Measurements from ENCODE around the gene ZNF112. TPM values are rescaled to one million over a fixed set of nuclear protein-coding genes. Genes with fewer than 3 reads are reported as not detected.

The ZNF112 gene
- total RNA-seq, 1 donor from 2014 or later, result 3.6 TPM

DNA sequence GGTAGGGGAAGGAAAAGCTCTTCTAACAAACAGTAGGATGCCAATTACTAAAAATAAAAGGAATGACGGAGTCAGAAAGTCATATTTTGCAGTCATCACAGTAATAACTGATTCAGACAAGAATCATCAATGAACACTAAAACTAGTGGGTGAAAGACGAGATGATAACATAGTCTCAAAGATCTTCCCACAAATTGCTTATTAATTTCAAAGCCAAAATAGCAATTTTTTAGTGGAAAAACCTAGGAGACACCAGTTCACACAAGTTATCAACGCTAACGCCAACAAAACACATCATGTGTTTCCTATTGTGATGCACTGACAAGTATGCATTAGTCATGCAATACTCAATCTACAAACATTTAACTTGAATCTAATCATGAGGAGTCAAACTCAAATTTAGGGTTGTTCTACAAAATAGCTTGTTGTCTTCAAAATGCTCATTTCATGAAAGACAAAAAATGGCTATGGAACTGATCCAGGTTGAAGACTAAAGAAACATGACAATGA, 78.2 kb downstream of the ZNF112 start:
- no peak for DNase-seq (ENCODE audit: low read depth)
- no peak overlapping the region for H3K4me3 ChIP-seq (ENCODE audit: low read depth, low read length)
- H3K27me3 ChIP-seq (ENCODE audit: control insufficient read depth, insufficient read depth, low read length), result no peaks in the 10 kb centered on the region
- no peaks in the 10 kb centered on the region for H3K36me3 ChIP-seq (ENCODE audit: control insufficient read depth, insufficient read depth, low read length)
- TF ChIP-seq, protein P1, sequence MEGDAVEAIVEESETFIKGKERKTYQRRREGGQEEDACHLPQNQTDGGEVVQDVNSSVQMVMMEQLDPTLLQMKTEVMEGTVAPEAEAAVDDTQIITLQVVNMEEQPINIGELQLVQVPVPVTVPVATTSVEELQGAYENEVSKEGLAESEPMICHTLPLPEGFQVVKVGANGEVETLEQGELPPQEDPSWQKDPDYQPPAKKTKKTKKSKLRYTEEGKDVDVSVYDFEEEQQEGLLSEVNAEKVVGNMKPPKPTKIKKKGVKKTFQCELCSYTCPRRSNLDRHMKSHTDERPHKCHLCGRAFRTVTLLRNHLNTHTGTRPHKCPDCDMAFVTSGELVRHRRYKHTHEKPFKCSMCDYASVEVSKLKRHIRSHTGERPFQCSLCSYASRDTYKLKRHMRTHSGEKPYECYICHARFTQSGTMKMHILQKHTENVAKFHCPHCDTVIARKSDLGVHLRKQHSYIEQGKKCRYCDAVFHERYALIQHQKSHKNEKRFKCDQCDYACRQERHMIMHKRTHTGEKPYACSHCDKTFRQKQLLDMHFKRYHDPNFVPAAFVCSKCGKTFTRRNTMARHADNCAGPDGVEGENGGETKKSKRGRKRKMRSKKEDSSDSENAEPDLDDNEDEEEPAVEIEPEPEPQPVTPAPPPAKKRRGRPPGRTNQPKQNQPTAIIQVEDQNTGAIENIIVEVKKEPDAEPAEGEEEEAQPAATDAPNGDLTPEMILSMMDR (IDR thresholded peaks at IDR 0.05; ENCODE audit: insufficient read depth, low read length, poor library complexity, severe bottlenecking), result no peak

DNA sequence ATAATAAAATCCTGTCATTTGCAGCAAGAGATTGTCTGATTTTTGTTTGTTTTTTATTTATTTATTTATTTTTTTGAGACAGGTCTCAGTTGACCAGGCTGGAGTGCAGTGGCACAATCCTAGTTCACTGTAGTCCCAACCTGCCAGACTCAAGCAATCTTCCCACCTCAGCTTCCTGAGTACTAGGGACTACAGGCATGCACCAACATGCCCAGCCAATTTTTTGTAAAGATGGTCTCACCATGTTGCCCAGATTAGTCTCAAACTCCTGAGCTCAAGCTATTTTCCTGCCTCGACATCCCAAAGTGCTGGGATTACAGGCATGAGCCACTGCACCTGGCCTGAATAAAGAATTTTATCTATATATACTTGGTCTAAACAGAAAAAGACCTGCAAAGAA, 79.1 kb downstream of the ZNF112 start:
- DNase-seq (ENCODE audit: low read depth), result no peak
- TF ChIP-seq, protein P1 (IDR thresholded peaks at IDR 0.05; ENCODE audit: insufficient read depth, low read length, poor library complexity, severe bottlenecking), result no peak
- Histone ChIP-seq H3K27me3 (ENCODE audit: control insufficient read depth, insufficient read depth, low read length) (no peaks in the 10 kb centered on the region), H3K4me3 (ENCODE audit: low read depth, low read length) (no peak overlapping the region), H3K36me3 (ENCODE audit: control insufficient read depth, insufficient read depth, low read length) (no peaks in the 10 kb centered on the region)

Other genes with a start within 250 kb of the ZNF112 start
- gene ZNF225, start 243.3 kb downstream of the ZNF112 start, total RNA-seq, result 1.9 and 2.2 TPM in 2 replicates
- 4.7 and 5.7 TPM in 2 replicates for gene ZNF234, start 215.1 kb downstream of the ZNF112 start, total RNA-seq
- gene ZNF226, start 191.6 kb downstream of the ZNF112 start, total RNA-seq, result 11.2 and 26.8 TPM in 2 replicates
- 5.7 and 10.1 TPM in 2 replicates for gene ZNF227, start 144.1 kb downstream of the ZNF112 start, total RNA-seq
- 0.14 and 0.38 TPM in 2 replicates for gene ZNF233, start 96.8 kb downstream of the ZNF112 start, total RNA-seq
- 2.2 and 3.9 TPM in 2 replicates for gene ZNF235, start 51.7 kb downstream of the ZNF112 start, total RNA-seq
- 3.8 and 5.1 TPM in 2 replicates for gene ZNF285, start 44.9 kb upstream of the ZNF112 start, total RNA-seq
- 4.9 and 17.5 TPM in 2 replicates for gene ZNF229, start 91.8 kb upstream of the ZNF112 start, total RNA-seq
- gene ZNF180, start 143.8 kb upstream of the ZNF112 start, total RNA-seq, result 6.0 and 16.6 TPM in 2 replicates
- gene CEACAM20, start 173.0 kb upstream of the ZNF112 start, total RNA-seq, result not detected in 2 replicates